ENCODE data around the gene SYCP3. TPM values are rescaled to one million over a fixed set of nuclear protein-coding genes. Genes with fewer than 3 reads are reported as not detected.
"Not testable (repeated sequence)": the region's sequence is repeated elsewhere in the genome, so short reads cannot be mapped to it uniquely, and the experiment has no call there.

The SYCP3 gene
- total RNA-seq, 1 experiment from 2014 or later = not detected

DNA sequence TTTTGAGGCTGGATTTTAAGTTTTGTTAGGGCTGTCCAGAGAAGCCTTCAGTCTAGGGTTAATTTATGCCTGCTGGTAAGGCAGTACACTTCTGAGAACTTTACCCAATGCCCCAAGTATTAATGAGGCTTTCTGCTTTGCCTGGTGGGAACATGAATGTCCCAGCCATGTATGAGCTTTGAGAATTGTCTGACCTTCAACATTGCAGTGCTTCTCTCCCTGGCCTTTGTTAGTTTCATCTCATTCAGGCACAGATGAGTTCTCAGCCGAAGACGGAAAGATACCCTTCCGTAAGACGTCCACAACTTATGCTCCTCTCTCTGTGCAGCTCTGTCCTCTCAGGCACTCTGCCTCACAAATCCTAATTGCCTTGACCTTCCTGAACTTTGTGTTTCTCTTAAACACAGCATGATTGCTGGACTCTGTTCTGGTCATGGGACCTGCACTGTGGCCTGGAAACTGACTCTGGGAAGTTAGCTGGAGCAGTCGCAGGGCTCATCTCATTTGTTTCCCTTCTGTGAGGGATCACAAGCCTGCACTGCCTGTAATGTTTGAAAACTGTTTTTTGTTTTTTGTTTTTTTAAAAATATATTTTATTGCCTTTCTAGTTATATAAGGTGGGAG is 26.1 kb downstream of the SYCP3 start:
- DNase-seq (ENCODE audit: low read depth) = no peak

GRCh38 chr12:101710288-101710687 is 29.0 kb downstream of the SYCP3 start:
- DNase-seq (ENCODE audit: low read depth) = no peak

DNA sequence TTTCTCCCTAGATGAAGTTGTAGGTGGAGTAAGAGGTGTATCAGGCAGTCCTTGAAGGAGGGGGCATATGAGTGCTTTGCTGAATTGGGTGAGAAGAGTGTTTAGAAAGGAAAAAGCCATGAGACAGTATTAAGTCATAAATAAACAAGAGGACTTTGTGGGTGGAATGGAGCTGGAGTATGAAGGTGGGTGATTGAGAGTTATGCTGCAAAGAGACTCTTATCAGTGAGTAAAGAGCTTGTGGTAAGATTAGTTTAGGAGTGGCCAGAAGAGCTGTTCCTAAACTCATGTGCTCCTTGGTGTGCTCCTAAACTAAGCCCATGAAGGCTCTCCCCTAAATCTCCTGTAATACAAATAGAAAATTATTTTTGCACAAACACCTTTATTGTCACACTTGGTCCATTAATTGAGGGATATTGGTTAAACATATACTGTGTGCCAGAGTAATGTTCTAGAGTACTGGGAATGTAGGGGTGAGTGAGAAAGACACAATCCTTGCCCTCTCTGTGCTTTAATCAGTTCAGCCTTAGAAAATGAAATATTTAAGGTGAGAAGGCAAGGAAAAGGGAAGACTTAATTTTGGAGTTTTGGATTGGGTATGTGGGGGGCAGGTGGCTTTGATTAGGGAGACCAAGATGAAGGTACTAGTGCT is 32.0 kb downstream of the SYCP3 start:
- peak; percentile 26 for DNase-seq (ENCODE audit: low read depth)

GRCh38 chr12:101706403-101706802 is 32.9 kb downstream of the SYCP3 start:
- no peak for DNase-seq (ENCODE audit: low read depth)

GRCh38 chr12:101703487-101703886 is 35.8 kb downstream of the SYCP3 start:
- DNase-seq (ENCODE audit: low read depth) = no peak

- DNase-seq (ENCODE audit: low read depth) = no peak
Observed at GRCh38 chr12:101700299-101700820, 38.9 kb downstream of the SYCP3 start.

DNA sequence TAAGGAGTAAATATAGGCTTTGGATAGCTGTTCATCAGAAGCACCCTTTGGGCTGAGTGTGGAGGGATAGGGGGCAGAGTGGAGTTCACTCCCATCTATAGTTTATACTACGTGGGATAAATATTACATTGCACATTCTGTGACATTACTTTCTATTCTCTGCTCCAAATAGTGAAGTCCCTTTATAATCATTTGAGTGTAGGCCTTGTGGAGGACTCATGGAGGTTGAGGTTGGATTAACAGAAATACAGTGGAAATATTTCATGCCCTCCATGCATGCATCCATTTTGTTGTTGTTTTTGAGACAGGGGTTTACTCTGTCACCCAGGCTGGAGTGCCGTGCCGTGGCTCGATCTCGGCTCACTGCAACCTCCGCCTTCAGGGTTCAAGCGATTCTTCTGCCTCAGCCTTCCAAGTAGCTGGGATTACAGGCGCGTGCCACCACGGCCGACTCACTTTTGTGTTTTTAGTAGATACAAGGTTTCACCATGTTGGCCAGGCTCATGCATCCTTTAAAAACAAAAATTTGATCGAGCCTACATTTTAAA is 40.4 kb downstream of the SYCP3 start:
- DNase-seq (ENCODE audit: low read depth) = peak; percentile 12

DNA sequence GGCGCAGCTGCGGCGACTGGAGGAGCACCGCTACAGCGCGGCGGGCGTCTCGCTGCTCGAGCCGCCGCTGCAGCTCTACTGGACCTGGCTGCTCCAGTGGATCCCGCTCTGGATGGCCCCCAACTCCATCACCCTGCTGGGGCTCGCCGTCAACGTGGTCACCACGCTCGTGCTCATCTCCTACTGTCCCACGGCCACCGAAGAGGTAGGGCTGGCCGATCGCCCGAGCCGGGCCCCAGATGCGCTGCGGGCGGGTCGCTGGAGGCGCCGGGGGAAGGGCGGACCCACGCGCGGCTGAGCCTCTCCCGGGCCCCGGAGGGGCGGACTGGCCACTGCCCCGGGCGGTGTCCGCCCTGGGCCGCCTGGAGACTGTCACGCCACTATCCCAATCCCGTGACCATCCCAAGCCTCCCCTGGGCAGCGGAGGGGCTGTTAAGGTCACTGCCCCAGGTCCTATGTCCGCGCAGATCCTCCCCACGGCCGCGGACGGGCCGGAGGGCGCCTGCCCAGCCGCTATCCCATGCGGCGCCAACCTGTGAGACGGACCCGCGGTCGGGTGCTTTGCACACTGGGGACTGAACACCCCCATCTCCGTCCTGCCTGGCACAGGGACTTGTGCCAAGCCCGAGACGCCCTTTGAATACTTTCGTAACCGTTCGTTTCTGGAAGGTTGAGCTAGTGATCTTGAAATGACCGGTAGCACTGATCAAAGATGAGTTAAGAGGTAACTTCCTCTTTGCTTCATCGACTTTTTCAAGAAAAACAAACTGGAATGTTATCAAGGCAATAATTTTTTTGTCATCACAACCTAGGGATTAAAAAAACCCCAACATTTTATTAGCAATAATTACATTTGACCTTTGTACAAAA is 41.1 kb downstream of the SYCP3 start:
- peak; percentile 53 for DNase-seq (ENCODE audit: low read depth)

DNA sequence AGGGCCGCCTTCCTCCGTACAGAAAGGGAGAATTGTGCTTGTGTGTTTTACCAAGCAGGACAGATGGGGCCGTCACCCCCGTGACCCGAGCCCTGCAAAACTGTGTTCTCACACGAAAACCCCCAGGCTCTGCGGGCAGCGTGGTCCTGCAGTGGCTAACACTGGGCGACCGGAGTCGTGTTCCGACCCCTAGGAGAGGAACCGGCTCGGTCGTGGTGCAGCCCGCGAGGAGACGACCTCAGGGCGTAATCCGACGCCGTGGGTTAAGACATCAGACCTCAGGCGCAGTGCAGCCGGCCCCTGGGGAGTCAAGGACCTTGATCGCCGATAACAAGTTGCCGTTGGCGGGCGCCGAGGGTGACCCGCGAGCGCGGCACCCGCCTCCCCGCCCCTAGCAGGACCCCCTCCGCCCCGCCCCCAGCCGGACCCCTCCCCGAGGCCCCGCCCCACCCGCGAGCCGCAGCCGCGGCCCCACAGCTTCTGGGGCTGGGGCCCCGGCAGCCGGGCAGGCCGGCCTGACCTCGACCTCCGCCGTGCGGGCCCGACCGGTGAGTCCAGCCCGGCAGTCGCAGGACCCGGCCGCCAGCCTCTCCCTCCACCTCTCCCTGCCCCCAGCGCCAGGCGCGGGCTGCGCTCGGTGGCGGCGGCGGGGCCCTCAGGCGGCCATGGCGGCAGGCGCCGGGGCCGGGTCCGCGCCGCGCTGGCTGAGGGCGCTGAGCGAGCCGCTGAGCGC is 41.9 kb downstream of the SYCP3 start, which contains the start of gene CHPT1:
Gene CHPT1, plus strand, starts transcription at position 444 of the 733 bp plus-strand sequence. Its CDS starts 222 bp downstream, at position 666.
- peak; percentile 51 for DNase-seq (ENCODE audit: low read depth)

DNA sequence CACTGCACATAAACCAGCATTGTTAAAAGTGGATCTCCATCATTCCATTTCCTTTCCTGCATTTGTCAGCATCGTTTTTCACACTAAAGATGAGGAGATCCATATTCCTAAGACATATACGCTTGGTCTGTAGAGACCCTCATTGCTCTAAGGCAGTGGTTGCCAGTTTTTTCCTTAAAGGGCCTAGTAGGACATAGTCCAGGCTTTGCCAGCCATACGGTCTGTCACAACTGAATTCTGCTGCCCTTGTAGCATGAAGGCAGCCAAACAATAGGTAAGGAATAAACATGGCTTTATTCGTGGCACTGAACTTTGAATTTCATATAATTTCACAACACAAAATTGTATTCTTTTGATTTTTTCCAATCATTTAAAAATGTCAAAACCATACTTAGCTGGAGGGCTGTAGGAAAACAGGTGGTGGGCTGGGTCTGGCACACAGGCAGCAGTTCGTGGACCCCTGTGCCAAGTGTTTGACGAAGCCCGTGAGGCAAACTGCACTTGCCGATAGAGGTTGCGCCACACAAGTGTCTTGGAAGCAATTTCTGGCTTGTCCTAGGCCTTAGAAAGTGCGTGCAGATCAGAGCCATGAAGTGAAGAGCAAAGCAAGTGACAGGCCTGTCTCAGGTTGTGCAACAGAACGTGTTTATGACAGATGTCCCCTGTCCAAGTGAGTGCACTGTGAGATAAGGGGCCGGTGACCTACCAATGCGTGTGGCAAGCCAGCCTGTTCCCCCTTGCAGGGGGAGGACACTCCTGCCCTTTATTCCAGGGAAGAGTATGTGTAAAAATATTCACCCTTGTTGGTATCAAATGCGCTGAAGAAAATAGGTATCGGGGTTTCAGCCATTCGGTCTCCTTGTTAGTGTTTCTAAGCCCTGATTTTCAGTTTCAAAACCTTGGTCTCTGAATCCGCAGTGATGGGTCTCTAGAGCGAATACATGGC is 42.7 kb downstream of the SYCP3 start:
- DNase-seq (ENCODE audit: low read depth) = no peak

GRCh38 chr12:101695706-101696105 is 43.6 kb downstream of the SYCP3 start:
- peak; percentile 49 for DNase-seq (ENCODE audit: low read depth)

DNA sequence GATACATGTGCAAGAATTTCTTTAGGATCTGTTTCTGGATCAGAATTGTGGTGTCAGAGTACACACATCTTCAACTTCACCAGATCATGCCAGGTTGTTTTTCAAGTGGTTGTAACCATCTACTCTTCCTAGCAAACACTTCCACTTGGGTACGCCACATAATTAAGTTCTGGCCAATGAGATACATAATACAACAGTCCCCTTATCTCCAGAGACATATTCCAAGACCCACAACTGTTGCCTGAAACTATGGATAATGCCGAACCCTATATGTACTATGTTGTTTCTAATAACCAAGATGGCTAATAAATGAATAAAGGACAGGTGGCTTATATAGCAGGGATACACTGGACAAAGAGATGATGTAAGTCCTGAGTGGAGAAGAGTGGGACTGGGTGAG is 44.3 kb downstream of the SYCP3 start:
- DNase-seq (ENCODE audit: low read depth) = no peak

GRCh38 chr12:101694297-101694848 is 44.9 kb downstream of the SYCP3 start:
- no peak for DNase-seq (ENCODE audit: low read depth)

- no peak for DNase-seq (ENCODE audit: low read depth)
Observed at GRCh38 chr12:101691503-101692096, 47.7 kb downstream of the SYCP3 start.

- no peak for DNase-seq (ENCODE audit: low read depth)
Observed at GRCh38 chr12:101690544-101691098, 48.6 kb downstream of the SYCP3 start.

GRCh38 chr12:101686176-101686575 is 53.1 kb downstream of the SYCP3 start:
- no peak for DNase-seq (ENCODE audit: low read depth)

- DNase-seq (ENCODE audit: low read depth) = no peak
Observed at GRCh38 chr12:101685092-101685491, 54.2 kb downstream of the SYCP3 start.

- DNase-seq (ENCODE audit: low read depth) = not testable (repeated sequence)
Observed at GRCh38 chr12:101681627-101682026, 57.6 kb downstream of the SYCP3 start.

GRCh38 chr12:101680647-101681046 is 58.6 kb downstream of the SYCP3 start:
- DNase-seq (ENCODE audit: low read depth) = no peak
